ACHN (cell line): ENCODE results near the gene DUSP15.
A peak's percentile ranks its signal among the peaks of the same experiment; 100 is the strongest.
"Not testable (repeated sequence)": the region's sequence is repeated elsewhere in the genome, so short reads cannot be mapped to it uniquely, and the experiment has no call there.

Experiments used
- DNase-seq: peaks from one replicate; pipeline ENCODE4 v3.0.0-alpha.2; 2015
- in situ Hi-C: cut with HindIII; loops from 2 replicates; pipeline ENCODE4 v1.10.0; 2017; ENCODE audit warnings: low sequenced_read_pairs, low pct_ligation_motif_present, low pct_unique_long_range_greater_than_20kb

DUSP15 gene

DNA sequence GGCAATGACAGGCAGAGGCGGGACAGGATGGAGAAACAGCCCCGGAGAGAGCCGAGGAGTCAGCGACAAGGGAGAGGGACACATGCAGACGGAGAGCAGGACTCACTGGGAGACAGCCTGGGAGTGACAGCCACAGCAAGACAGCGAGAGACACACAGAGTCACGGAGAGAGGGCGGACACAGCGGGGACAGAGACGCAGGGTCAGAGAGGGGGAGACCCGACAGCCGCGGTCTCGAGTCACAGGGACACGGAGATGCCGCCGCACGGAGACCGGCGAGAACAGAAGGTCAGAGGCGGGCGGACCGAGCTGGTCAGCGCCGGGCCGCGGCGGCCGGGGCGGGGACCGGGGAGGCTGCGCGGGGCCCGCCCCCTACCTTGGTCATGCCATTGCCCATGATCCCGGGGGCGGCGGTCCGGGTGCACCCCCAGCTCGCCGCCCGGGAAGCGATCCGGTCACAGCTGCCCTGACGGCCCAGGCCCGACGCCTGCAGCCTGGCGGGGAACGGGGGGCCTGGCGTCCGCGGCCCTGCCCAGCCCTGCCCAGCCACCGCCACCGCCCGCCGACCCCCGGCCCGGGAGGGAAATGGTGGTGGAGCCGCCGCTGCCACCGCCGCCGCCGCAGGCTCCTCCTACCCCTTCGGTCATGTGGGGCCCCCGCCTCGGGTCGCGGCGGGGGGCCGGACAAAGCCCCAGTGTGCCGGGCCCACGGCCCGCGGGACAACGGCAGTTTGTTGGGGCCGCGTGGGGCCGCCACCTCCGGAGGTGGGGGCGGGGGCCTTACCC lies at the start of gene DUSP15, which contains the start of gene TTLL9:
TSS of gene DUSP15 (minus strand) at position 586 of the 784 bp plus-strand sequence. CDS start at position 396, 190 bp downstream.
TSS of gene TTLL9 (plus strand) at position 693 of the 784 bp plus-strand sequence. CDS start 493 bp downstream, outside the sequence.
- in situ Hi-C loops = no loop called here
- peak; percentile 12 for DNase-seq

- DNase-seq = no peak
- in situ Hi-C loops = no loop called here
Measured at GRCh38 chr20:31919410-31920155, 49.3 kb upstream of the DUSP15 start.

GRCh38 chr20:31918466-31919105 lies 48.3 kb upstream of the DUSP15 start:
- in situ Hi-C loops = no loop called here
- no peak for DNase-seq

GRCh38 chr20:31917962-31918412 lies 47.7 kb upstream of the DUSP15 start:
- in situ Hi-C loops, DNase-seq: not testable (repeated sequence)

GRCh38 chr20:31916708-31917107 lies 46.4 kb upstream of the DUSP15 start:
- in situ Hi-C loops = no loop called here
- no peak for DNase-seq

DNA sequence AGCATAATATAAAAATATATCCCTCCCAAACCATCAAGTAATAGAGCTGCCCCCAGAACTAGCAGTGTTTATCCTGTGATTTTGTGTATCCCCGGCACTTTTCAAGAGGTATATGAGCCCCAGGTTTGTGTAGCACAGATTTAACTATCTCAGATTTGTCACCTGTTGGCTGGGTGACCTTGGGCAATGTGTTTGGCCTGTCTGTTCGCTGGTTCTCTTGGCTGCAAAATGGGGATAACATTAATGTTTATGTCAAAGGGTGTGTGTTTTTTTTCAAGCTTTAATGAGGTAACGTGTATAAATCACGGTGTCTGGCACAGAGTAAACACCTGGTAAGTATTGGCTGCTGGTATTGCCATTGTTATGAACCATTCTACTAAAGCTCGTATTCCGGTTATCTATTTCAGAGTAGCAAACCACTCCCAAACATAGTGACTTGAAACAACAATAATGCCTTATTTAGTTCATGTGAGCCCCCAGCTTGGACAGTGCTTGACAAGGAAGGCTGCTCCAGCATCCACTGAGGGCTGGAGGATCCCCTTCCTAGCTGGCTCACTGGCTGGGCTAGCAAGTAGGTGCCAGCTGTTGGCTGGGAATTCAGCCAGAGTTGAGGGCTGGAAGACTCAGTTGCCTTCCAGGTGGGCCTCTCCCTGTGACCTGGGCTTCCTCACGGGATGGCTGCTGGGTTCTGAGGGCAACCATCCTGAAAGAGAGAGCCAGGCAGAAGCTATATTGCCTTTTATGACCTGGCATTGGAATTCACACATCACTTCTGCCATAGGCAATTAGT lies 45.4 kb upstream of the DUSP15 start:
- no peak for DNase-seq

GRCh38 chr20:31914170-31914569 lies 43.8 kb upstream of the DUSP15 start:
- in situ Hi-C loops = no loop called here

More for the DNA sequence above, 45.4 kb upstream of the DUSP15 start:
- in situ Hi-C loops = no loop called here

GRCh38 chr20:31913431-31914157 lies 43.3 kb upstream of the DUSP15 start:
- in situ Hi-C loops = no loop called here
- DNase-seq = no peak

More at GRCh38 chr20:31914170-31914569, 43.8 kb upstream of the DUSP15 start:
- DNase-seq = no peak

DNA sequence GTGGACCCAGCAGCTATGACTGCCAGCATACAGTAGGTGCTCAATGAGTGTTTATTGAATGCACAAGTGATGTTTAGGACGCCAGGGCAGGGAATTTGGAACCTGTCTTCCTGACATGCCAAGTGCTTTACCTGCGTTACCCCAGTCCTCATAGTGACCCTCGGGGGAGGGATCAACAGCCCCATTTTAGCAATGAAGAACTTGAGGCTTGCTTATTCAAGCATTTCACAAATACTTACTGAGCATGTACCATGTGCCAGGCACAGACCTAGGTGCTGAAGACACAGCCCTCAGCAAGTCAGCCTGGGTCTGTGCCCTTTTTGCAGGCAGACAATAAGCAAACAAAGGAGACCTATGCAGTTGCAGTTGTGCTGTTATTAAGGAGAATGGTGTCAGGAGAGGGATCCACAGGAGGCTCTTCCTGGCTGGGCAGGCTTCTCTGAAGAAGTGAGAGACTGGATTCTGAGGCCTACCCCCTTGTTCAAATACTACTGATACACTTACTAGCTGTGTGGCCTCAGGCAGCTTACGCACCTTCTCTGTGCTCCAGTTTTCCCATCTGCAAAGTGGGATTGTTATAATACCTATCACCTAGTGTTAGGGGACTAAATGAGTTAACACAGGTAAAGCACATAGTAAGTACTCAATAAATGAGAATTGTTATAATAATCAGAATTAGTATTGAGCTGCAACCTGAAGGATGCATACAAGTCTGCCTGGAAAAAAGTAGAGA lies 39.9 kb upstream of the DUSP15 start:
- in situ Hi-C loops = no loop called here
- no peak for DNase-seq

GRCh38 chr20:31909253-31910070 lies 39.1 kb upstream of the DUSP15 start:
- DNase-seq = no peak
- in situ Hi-C loops = no loop called here

- DNase-seq = no peak
- in situ Hi-C loops = no loop called here
Measured at GRCh38 chr20:31908424-31908823, 38.1 kb upstream of the DUSP15 start.

GRCh38 chr20:31908016-31908415 lies 37.7 kb upstream of the DUSP15 start:
- in situ Hi-C loops = no loop called here
- no peak for DNase-seq

GRCh38 chr20:31907046-31907445 lies 36.7 kb upstream of the DUSP15 start:
- in situ Hi-C loops = no loop called here

GRCh38 chr20:31906001-31906400 lies 35.7 kb upstream of the DUSP15 start:
- in situ Hi-C loops = no loop called here
- DNase-seq = no peak

More at GRCh38 chr20:31907046-31907445, 36.7 kb upstream of the DUSP15 start:
- no peak for DNase-seq

DNA sequence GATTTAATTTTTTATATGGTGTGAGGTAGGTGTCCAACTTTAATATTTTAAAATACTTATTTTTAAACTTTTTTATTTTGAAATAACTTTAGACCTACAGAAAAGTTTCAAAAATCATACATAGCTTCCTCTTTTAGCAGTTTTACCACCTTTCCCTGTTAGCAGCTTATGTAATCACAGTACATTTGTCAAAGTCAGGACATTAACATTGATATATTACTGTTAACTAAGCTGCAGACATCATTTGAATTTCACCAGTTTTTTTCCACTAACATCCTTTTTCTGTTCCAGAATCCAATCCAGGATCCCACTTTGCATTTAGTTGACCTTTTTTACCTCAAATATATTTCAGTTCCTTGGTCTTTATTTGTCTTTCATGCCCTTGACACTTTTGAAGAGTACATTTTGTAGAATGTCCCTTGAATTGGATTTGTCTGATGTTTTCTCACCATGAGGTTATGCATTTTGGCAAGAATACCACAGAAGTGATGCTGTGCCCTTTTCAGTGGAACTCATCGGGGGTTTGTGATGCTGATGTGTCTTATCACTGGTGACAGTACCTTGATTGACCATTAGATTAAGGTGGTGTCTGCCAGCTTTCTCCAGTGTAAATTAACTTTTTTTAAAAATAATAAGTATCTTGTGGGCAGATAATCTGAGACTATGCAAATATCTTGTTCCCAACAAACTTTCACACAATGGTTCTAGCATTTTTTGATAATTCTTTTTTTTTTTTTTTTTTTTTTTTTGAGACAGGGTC lies 33.5 kb upstream of the DUSP15 start:
- no peak for DNase-seq
- in situ Hi-C loops = no loop called here

DNA sequence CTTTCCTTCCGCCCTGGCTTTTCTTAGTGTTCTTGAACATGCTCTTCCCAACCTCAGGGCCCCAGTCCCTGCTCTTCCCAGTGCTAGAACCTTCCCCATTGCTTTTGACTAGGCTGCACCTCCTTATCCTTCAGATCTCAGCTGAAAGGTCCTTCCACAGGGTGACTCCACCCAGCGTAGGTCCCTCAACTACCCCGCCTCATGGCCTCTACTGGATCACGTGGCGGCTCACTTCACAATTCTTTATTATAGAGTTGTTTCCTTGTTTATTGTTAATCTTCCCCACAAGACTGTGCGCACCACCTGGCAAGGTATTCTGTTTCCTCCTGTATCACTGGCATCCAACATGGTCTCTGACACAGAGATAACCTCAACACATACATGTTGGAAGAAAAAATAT lies 31.3 kb upstream of the DUSP15 start:
- no peak for DNase-seq
- in situ Hi-C loops = no loop called here
